Measurements from ENCODE around the gene ALAS1. TPM values are rescaled to one million over a fixed set of nuclear protein-coding genes. Genes with fewer than 3 reads are reported as not detected.

ALAS1 gene
- total RNA-seq, 1 donor from 2014 or later = 54.2 TPM

DNA sequence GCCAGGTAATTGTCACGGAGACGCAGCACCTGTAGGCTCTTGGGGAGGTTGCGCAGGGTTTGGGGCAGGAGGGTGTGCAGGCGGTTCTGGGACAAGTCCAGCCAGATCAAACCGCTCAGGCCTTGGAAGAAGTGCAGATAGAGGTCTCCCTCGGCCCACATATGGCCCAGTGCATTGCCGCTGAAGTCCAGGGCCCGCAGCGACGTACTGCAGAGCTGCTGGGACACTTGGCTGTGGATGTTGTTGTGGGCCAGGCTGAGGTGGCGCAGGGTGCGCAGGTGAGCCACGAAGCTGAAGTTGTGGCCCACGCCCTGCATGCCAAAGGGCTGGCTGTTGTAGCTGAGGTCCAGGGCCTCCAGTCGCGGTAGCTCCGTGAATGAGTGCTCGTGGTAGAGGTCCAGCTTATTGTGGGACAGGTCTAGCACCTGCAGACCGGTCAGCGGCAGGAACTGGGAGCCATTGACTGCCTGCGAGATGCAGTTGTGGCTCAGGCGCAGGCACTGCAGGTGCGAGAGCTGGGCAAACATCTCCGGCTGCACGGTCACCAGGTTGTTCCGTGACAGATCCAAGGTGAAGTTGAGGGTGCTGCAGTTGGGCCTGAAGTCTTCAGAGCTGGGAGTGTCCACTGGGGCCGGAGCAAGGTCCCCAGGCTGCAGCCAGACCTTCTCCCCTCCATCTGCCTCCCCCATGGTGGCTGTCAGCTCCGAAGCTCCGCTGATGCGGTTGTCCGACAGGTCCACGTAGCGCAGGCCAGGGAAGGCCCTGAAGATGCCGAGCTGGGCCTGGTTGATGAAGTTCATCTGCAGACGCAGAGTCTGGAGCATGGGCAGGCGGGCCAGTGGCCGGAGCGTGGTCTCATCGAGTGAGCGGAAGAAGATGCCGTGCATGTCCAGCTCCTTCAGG, 24.6 kb downstream of the ALAS1 start:
- Histone ChIP-seq H3K4me3 (ENCODE audit: low read depth, low read length) (no peak overlapping the region), H3K36me3 (ENCODE audit: control insufficient read depth, insufficient read depth, low read length) (no peaks in the 10 kb centered on the region), H3K27me3 (ENCODE audit: control insufficient read depth, insufficient read depth, low read length) (no peaks in the 10 kb centered on the region)
- TF ChIP-seq, protein P1, sequence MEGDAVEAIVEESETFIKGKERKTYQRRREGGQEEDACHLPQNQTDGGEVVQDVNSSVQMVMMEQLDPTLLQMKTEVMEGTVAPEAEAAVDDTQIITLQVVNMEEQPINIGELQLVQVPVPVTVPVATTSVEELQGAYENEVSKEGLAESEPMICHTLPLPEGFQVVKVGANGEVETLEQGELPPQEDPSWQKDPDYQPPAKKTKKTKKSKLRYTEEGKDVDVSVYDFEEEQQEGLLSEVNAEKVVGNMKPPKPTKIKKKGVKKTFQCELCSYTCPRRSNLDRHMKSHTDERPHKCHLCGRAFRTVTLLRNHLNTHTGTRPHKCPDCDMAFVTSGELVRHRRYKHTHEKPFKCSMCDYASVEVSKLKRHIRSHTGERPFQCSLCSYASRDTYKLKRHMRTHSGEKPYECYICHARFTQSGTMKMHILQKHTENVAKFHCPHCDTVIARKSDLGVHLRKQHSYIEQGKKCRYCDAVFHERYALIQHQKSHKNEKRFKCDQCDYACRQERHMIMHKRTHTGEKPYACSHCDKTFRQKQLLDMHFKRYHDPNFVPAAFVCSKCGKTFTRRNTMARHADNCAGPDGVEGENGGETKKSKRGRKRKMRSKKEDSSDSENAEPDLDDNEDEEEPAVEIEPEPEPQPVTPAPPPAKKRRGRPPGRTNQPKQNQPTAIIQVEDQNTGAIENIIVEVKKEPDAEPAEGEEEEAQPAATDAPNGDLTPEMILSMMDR (IDR thresholded peaks at IDR 0.05; ENCODE audit: insufficient read depth, low read length, poor library complexity, severe bottlenecking) = no peak
- no peak for DNase-seq (ENCODE audit: low read depth)

DNA sequence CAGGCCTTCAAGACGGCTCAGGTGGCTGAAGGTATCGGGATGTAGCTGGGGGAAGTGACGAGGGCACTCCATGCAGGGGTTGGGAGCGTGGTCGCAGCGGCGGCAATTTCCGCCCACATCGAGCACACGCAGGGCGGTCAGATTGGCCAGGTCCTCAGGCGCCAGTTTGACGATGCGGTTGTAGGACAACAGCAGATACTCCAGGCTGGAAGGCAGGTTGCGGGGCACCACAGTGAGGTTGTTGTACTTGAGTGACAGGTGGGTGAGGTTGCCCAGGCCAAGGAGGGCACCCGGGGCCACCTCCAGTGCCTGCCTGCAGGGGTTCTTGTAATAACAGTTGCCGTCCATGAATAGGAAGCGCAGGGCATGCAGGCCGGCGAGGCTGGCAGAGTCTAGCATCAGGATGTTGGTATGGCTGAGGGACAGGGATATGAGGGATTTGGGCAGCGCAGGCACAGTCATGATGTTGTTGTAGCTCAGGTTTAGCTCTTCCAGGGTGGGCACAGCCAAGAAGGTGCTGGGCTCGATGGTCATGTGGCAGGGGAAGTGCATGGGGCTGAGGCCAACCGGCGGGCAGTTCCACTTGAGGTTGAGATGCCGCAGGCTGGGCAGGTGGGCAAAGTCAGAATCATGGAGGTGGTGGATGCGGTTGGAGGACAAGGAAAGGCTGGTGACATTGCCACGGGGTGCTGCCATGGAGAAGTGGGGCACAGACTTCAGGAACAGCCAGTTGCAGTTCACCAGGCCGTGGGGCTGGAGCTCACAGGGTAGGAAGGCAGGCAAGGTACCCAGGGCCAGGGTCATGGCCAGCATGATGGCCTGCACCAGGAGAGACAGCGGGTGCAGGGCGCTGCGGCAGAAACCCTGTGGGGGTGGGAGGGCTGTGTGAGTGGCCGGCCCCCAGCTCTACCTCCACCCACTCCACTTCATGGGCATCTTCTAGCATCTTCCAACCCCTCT, 25.8 kb downstream of the ALAS1 start:
- Histone ChIP-seq H3K4me3 (ENCODE audit: low read depth, low read length) (no peak overlapping the region), H3K36me3 (ENCODE audit: control insufficient read depth, insufficient read depth, low read length) (no peaks in the 10 kb centered on the region), H3K27me3 (ENCODE audit: control insufficient read depth, insufficient read depth, low read length) (no peaks in the 10 kb centered on the region)
- DNase-seq (ENCODE audit: low read depth) = no peak
- TF ChIP-seq, protein P1 (IDR thresholded peaks at IDR 0.05; ENCODE audit: insufficient read depth, low read length, poor library complexity, severe bottlenecking) = no peak

DNA sequence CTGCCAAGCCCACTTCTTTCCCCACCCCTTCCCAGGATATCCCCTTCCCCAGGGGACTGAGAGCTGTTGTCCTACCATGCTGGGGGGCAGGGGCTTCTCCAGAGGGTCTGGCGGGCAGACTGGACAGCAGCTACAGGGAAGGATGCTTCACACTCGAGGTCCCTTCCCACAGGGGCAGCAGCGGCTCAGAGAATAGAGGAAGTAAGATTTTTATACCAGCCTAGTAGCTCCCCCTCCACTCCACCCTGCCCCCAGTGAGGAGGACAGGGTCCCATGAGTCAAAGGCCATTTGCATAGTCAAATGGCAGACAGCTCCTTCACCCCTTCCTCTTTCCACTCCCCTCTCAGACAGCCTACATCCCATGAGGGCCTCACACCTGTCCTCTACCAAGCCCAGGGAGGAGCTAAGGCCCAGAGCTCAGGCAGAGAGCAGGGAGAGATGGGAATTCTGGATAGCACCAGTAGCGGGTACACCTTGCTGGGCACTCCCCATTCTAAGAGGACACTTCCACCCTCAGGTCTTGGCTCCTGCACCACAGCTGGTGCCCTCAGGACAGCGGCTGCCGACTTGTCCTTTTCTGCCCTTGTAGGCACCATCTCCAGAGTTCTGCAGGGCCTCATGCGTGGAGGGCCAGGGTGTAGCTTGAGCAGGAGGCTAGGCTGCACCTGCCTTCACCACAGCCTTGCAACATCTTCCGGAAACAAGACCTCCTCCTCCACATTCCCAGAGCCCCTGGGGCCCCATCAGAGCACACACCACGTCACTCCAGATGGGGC, 27.7 kb downstream of the ALAS1 start, which contains the start of gene TLR9:
Gene TLR9 (minus strand): TSS at position 194 of the 777 bp plus-strand sequence. CDS start 116 bp downstream, at position 78.
- DNase-seq (ENCODE audit: low read depth) = no peak
- H3K36me3 ChIP-seq (ENCODE audit: control insufficient read depth, insufficient read depth, low read length) = peaks cover 2% of the 10 kb centered on the region
- H3K27me3 ChIP-seq (ENCODE audit: control insufficient read depth, insufficient read depth, low read length) = no peaks in the 10 kb centered on the region
- H3K4me3 ChIP-seq (ENCODE audit: low read depth, low read length) = no peak within 1 kb of the TSS
- TF ChIP-seq, protein P1 (IDR thresholded peaks at IDR 0.05; ENCODE audit: insufficient read depth, low read length, poor library complexity, severe bottlenecking) = no peak

DNA sequence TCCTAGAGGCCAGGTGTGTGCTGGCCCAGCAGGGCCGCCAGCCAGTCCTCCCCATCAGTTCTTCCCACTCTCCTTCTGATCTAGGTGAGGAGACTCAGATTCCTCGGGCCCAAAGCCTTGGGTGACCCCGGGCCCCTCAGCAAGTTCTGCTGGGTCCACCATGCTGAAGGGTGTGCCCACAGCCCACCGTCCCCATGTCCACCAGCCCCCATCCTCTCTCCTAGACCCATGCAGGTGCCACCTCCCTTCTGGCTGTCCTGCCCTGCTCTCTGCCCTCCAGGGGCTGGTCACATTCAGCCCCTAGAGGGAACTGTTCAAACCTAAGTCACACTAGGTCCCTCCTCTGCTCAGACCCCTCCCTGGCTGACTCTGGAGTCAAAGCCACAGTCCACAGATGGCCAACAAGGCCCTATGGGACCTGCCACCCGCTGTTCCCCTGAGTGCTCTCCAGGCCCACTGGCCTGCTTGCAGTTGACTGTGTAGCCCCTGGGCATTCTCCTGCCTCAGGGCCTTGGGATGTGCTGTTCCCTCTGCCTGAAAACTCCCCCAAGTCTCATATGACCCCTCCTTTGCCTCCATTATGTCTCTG, 28.4 kb downstream of the ALAS1 start:
- no peak for DNase-seq (ENCODE audit: low read depth)
- Histone ChIP-seq H3K27me3 (ENCODE audit: control insufficient read depth, insufficient read depth, low read length) (no peaks in the 10 kb centered on the region), H3K4me3 (ENCODE audit: low read depth, low read length) (no peak overlapping the region), H3K36me3 (ENCODE audit: control insufficient read depth, insufficient read depth, low read length) (peaks cover 6% of the 10 kb centered on the region)
- TF ChIP-seq, protein P1 (IDR thresholded peaks at IDR 0.05; ENCODE audit: insufficient read depth, low read length, poor library complexity, severe bottlenecking) = no peak

DNA sequence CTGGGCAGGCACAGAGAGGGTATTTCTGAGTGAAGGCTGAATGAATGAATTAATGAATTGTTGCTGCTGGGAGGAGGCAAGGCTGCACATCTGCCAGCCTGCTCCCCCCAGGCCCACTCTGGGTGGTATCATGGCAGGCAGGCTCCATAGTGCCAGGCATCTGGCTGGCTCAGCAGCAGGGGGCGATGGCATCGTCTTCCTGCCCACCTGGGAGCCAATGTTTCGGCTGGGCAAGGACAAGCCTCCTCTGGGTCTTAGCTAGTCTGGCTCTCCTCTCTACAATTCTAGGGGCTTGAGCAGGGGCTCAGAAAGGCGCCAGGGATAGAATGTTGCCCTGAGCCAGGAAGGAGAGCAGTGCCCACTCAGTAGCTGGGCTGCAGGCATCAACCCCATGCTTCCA, 29.2 kb downstream of the ALAS1 start:
- peaks cover 6% of the 10 kb centered on the region for H3K36me3 ChIP-seq (ENCODE audit: control insufficient read depth, insufficient read depth, low read length)
- no peaks in the 10 kb centered on the region for H3K27me3 ChIP-seq (ENCODE audit: control insufficient read depth, insufficient read depth, low read length)
- H3K4me3 ChIP-seq (ENCODE audit: low read depth, low read length) = no peak overlapping the region
- TF ChIP-seq, protein P1 (IDR thresholded peaks at IDR 0.05; ENCODE audit: insufficient read depth, low read length, poor library complexity, severe bottlenecking) = peak; percentile 19
- no peak for DNase-seq (ENCODE audit: low read depth)
